Calu3 (cell line): ENCODE measurements around the gene CLDND2. TPM values are rescaled to one million over a fixed set of nuclear protein-coding genes. Genes with fewer than 3 reads are reported as not detected.

ENCODE experiments used
- BruUV-seq: library from RNA; stranded (reverse); fragments of 400-500 nt; replicated peaks from 2 replicates; lab custom pipeline; 2021; lab: Mats Ljungman, UMichigan
- CTCF ChIA-PET: fragments of 300-600 bp; sonication (Branson Sonifier 250); formaldehyde crosslinking; loops from one replicate; lab custom pipeline; 2022; ENCODE audit warnings: antibody characterized with exemption; lab: Charles Lee
- DNase-seq: peaks from one replicate; pipeline ENCODE4 v3.0.0; 2022
- H3K27ac Mint-ChIP-seq: one replicate; pipeline ENCODE4 v1.8.0; 2022; ENCODE audit warnings: mixed read lengths; ENCODE audit not compliant: unreplicated experiment
- H3K27me3 Mint-ChIP-seq: one replicate; pipeline ENCODE4 v1.8.0; 2022; ENCODE audit warnings: mixed read lengths; ENCODE audit not compliant: unreplicated experiment
- H3K36me3 Mint-ChIP-seq: one replicate; pipeline ENCODE4 v1.8.0; 2022; ENCODE audit warnings: mild to moderate bottlenecking, moderate library complexity, mixed read lengths; ENCODE audit not compliant: insufficient read depth, unreplicated experiment
- H3K4me1 Mint-ChIP-seq: one replicate; pipeline ENCODE4 v1.8.0; 2022; ENCODE audit warnings: mild to moderate bottlenecking, low read depth, mixed read lengths; ENCODE audit not compliant: unreplicated experiment
- H3K4me3 Mint-ChIP-seq: one replicate; pipeline ENCODE4 v1.8.0; 2022; ENCODE audit warnings: mild to moderate bottlenecking, low read depth, moderate library complexity, mixed read lengths; ENCODE audit not compliant: unreplicated experiment
- H3K9me3 Mint-ChIP-seq: one replicate; pipeline ENCODE4 v1.8.0; 2022; ENCODE audit warnings: low read depth, mixed read lengths; ENCODE audit not compliant: unreplicated experiment
- intact Hi-C: fragments of 100-400 bp; cut with micrococcal nuclease; formaldehyde crosslinking; loops from one replicate; pipeline ENCODE4 v1.10.0; 2022; ENCODE audit not compliant: unreplicated experiment
- total RNA-seq: library from RNA; stranded (reverse); gene quantifications from 2 replicates; pipeline ENCODE4 v1.2.3, GENCODE V29; 2022
- TF ChIP-seq, protein P1 (sequence below): fragments of 200-600 bp; IDR thresholded peaks from one replicate; pipeline ENCODE4 v1.8.0; 2022; ENCODE audit warnings: antibody characterized with exemption; ENCODE audit not compliant: unreplicated experiment

The CLDND2 gene
- total RNA-seq, 1 experiment from 2014 or later: 1.2 TPM

DNA sequence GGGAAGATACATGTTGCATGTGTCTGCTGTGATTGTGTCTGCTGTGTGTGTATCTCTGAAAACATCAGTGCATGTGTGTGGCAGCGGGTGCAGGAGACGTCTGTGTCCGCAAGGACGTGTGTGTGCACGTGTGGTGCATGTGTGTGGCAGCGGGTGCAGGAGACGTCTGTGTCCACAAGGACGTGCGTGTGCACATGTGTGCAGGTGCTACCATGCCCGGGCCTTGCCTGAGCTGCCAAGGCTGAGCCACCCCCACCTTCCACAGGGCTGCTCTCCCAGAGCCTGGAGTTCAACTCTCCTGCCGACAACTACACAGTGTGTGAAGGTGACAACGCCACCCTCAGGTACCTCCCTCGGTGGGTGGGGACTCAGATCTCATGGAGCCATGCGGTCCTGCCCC, 47.0 kb downstream of the CLDND2 start:
- Mint-ChIP-seq H3K9me3 (no peaks in the 10 kb centered on the region), H3K27me3 (peaks cover 81% of the 10 kb centered on the region), H3K4me1 (no peaks in the 10 kb centered on the region), H3K27ac (no peak overlapping the region), H3K36me3 (no peaks in the 10 kb centered on the region), H3K4me3 (no peak overlapping the region)
- BruUV-seq: no TSS peak
- intact Hi-C loops: no loop called here
- CTCF ChIA-PET: no interaction called here
- DNase-seq: no peak
- TF ChIP-seq, protein P1, sequence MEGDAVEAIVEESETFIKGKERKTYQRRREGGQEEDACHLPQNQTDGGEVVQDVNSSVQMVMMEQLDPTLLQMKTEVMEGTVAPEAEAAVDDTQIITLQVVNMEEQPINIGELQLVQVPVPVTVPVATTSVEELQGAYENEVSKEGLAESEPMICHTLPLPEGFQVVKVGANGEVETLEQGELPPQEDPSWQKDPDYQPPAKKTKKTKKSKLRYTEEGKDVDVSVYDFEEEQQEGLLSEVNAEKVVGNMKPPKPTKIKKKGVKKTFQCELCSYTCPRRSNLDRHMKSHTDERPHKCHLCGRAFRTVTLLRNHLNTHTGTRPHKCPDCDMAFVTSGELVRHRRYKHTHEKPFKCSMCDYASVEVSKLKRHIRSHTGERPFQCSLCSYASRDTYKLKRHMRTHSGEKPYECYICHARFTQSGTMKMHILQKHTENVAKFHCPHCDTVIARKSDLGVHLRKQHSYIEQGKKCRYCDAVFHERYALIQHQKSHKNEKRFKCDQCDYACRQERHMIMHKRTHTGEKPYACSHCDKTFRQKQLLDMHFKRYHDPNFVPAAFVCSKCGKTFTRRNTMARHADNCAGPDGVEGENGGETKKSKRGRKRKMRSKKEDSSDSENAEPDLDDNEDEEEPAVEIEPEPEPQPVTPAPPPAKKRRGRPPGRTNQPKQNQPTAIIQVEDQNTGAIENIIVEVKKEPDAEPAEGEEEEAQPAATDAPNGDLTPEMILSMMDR: no peak

DNA sequence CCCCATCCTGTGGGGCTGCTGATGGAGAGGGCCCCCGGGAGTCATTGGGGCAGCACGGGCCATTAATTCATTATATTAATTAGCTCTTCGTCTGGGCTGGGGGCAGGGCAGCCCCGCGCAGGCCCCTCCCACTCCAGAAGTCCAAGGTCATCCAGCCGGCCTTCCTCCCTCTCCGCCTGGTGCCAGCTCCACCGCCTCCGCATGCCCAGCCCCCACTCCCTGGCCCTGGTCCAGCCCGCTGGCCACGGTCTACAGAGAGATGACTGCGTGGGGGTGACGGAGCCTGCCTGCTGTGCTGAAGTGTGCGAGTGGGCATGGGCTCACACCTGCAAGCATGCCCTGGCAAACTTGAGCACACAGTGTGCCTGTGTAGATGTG, 48.5 kb downstream of the CLDND2 start:
- Mint-ChIP-seq H3K4me1 (no peaks in the 10 kb centered on the region), H3K36me3 (no peaks in the 10 kb centered on the region), H3K27ac (no peak overlapping the region), H3K27me3 (peaks cover 73% of the 10 kb centered on the region), H3K4me3 (no peak overlapping the region), H3K9me3 (peaks cover 2% of the 10 kb centered on the region)
- TF ChIP-seq, protein P1: no peak
- BruUV-seq: no TSS peak
- intact Hi-C loops: no loop called here
- CTCF ChIA-PET: interaction anchor here (0.6 kb wide), 1 partner anchor 19 kb away, joined by 3 read pairs; no protein-coding TSS in a partner anchor
- DNase-seq: no peak

DNA sequence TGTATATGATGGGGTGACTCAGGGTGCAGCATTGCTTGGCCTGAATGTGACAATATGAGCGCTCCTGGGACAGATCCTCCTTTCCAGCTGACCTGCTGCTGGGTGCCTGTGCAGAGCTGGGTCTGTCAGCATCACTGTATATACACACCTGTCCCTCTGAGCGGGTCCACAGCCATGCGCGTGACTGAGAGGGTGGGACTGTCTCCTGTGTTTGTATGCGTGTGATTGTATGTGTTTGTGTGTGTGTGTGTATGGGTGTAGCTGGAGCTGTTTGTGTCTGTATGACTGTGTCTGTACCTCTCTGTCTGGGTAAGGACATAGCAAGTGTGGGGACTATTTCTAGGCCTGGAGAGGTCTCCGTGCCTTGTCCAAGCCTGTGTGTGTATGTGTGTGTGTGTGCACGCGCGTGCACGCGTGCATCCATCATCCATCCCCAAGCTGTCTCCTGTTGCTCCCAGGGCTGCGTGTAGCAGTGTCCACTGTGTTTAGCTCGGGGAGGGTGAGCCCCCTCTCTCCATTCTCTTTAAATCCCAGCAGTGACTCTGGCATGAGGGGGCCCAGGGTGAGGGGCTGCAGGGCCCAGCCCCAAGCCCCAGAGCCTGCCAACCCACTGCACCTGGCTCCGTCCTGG, 49.0 kb downstream of the CLDND2 start:
- peaks cover 73% of the 10 kb centered on the region for H3K27me3 Mint-ChIP-seq
- no peak overlapping the region for H3K27ac Mint-ChIP-seq
- peaks cover 3% of the 10 kb centered on the region for H3K9me3 Mint-ChIP-seq
- H3K4me3 Mint-ChIP-seq: no peak overlapping the region
- DNase-seq: no peak
- H3K4me1 Mint-ChIP-seq: no peaks in the 10 kb centered on the region
- TF ChIP-seq, protein P1: no peak
- CTCF ChIA-PET: interaction anchor here (0.6 kb wide), 1 partner anchor 20 kb away, joined by 3 read pairs; no protein-coding TSS in a partner anchor
- intact Hi-C loops: no loop called here
- no peaks in the 10 kb centered on the region for H3K36me3 Mint-ChIP-seq
- no TSS peak for BruUV-seq

DNA sequence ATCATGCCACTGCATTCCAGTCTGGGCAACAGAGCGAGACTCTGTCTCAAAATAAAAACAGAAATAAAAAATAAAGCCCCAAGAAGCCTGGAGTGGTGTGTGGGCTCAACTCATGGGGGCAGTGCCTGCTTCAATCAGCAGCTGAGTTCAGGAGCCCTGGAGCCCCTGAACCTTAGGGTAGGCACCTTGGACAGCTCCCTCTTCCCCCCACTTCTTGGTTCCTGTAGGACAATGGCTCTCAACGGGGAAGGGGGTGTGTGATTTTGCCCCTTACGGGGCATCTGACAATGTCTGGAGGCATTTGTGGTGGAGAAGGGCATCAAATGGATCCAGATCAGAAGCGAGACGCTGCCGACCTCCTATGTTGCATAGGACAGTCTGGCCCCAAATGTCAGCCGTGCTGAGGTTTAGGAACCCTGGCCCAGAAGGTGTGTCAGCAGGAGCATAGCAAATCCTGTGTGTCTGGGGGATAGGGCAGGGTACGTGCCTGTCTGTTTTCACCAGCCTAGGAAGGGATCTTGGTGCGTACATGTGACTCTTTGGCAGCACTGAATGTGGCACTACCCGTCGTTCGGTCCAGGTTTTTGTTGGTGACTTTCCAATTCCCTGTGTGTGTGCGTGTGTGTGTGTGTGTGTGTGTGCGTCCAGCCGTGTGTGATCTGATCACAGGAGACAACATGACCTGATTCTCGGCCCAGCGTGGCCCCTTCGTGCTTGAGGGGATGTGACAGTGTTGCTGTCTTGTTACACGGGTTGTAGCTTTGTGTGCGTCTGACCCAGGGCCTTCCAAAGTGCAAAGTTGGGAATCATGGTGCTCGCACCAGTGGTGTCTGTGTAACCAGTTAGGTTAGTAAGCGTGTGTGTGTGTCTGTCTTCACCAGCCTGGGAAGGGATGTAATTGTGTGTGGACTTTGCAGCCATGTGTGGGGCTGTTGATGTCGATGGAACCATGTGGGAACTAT, 49.8 kb downstream of the CLDND2 start:
- intact Hi-C loops: no loop called here
- no TSS peak for BruUV-seq
- Mint-ChIP-seq H3K27me3 (peaks cover 73% of the 10 kb centered on the region), H3K4me1 (no peaks in the 10 kb centered on the region), H3K4me3 (no peak overlapping the region), H3K9me3 (peaks cover 3% of the 10 kb centered on the region), H3K36me3 (no peaks in the 10 kb centered on the region), H3K27ac (no peak overlapping the region)
- CTCF ChIA-PET: no interaction called here
- TF ChIP-seq, protein P1: no peak
- DNase-seq: no peak
